Fibroblast of peridontal ligament (primary cell): ENCODE results near the gene SDK2.
A peak's percentile ranks its signal among the peaks of the same experiment; 100 is the strongest.

Source experiments
- DNase-seq: peaks from one replicate; pipeline ENCODE4 v3.0.0-alpha.2; 2010; ENCODE audit errors: extremely low read depth

The SDK2 gene

DNA sequence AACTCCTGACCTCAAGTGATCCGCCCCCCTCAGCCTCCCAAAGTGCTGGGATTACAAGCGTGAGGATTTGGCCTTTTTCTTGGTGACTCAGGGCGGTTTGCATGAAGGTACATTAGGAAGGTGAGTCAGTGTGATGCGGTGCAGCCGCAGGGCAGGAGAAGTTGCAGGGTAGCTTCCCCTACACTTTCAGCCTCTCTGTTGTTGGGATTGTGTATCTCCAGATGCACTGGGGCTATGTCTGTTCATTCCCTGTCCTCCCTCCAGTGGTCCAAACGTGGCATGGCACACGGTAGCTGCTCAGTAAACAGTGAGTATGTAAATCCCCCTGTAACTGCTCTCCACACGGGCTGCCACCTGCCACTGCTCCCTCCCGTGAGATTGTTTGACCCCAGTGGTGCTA, 223.3 kb downstream of the SDK2 start:
- no peak for DNase-seq

DNA sequence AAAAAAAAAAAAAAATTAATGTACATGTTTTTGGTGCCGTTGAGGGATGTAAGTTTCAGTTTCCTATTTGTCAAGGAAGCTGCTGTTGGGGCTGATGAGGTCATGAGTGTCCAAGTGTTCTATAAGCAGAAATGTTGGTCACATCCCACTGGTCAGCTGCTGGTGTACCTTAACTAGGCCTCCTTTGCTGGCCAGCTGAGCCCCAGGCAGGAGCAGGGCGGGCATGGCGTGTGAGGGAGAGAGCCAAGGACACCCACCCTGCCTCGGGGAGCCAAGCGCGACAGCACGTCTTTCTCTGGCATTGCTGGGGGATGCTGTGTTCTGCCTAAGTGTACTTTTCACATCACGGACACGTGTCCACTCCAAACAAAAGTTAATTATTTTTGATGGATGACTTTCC, 224.4 kb downstream of the SDK2 start:
- no peak for DNase-seq

DNA sequence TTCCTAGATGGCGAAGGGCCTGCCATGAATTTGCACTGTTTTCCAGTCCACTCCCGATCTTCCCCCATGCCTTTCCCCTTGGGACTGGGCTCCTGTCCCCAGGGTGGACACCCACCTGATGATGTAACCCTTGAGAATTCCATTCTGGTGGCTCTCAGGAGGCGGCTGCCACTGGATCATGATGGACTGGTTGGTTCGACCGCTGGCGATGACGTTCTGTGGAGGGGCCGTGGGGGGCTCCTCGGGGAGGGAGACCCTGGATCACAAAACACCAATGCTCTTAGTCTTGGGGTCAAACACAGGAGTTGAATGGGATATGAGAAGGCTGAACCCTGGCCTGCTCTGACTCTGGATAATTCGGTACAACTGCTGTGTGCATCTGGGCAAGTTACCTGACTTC, 225.2 kb downstream of the SDK2 start:
- no peak for DNase-seq

DNA sequence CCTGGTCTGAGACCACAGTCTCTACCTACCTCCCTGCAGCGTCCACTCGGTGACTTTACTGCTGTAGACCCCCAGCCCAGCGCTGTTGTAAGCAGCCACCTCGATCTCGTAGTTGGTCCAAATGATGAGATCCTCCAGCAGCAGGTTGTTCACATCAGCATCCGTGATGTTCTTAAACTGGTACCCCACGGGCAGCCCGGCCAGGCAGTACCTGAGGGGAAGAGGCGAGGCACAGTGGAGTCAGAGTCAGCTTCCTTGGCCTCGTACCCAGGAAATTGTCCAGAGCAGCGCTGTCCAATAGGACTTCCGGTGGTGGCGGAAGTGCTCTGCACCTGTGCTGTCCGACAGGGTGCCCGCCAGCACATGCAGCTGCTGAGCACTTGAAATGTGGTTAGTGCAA, 228.5 kb downstream of the SDK2 start:
- DNase-seq: no peak

DNA sequence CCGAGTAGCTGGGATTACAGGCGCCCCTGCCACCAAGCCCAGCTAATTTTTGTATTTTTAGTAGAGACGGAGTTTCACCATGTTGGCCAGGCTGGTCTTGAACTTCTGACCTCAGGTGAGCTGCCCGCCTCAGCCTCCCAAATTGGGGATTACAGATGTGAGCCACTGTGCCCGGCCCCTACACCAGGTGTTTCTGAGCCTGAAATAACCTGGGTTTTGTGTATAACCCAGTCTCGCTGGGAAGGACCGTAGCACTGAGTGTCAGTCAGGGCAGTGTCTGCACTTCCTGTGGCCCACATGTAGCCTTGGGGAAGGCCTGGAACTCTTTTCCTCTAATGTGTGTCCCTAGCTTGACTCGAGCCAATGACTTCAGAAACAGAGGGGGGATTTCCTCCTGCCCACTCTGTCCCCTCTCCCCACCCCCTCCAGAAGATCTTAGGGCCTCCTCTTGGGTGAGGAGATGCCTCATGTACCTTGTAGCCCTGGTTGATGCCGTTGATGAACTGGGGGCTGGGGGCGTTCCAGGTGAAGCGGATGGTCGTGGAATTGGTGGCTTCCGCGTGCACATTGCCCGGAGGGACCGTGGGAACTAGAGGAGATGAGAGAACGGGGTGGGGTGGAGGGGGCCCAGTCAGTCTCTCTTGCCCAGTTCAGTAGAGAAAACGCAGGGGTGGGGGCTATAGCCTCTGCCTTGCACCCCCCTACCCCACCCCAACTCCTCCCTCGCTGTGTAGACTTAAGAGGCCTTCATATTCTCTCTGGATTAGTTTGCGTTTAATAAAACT, 229.9 kb downstream of the SDK2 start:
- no peak for DNase-seq

DNA sequence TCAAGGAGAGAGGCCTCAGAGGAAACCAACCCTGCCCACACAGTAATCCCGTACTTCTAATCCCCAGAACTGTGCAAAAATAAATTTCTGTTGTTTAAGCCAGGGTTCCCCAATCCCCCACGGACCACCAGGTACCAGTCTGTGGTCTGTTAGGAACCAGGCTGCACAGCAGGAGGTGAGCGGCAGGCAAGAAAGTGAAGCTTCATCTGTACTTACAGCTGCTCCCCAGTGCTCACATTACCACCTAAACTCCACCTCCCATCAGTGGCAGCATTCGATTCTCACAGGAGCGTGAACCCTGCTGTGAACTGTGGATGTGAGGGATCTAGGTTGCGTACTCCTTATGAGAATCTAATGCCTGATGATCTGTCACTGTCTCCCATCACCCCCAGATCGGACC, 231.3 kb downstream of the SDK2 start:
- no peak for DNase-seq

DNA sequence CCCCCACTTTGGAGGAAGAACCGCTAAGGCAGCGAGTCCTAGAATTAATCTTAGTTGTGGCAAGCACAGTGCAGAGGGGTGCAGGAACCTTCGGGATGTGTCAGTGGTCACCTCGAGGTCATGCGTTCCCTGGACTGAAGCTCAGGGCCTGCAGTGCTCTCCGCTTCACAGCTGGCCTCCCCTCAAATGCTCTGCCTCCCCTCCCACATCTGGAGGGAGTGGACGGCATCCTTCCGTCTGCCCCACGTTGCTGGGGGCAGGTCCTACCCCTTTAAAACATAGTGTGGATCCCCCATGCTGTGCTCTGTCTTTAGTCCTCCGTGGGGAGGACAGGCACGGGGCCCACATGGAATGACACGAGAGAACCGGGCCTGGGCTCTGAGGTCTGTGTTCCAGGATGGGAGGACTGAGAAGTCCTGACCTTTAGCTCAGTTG, 232.9 kb downstream of the SDK2 start:
- DNase-seq: no peak

DNA sequence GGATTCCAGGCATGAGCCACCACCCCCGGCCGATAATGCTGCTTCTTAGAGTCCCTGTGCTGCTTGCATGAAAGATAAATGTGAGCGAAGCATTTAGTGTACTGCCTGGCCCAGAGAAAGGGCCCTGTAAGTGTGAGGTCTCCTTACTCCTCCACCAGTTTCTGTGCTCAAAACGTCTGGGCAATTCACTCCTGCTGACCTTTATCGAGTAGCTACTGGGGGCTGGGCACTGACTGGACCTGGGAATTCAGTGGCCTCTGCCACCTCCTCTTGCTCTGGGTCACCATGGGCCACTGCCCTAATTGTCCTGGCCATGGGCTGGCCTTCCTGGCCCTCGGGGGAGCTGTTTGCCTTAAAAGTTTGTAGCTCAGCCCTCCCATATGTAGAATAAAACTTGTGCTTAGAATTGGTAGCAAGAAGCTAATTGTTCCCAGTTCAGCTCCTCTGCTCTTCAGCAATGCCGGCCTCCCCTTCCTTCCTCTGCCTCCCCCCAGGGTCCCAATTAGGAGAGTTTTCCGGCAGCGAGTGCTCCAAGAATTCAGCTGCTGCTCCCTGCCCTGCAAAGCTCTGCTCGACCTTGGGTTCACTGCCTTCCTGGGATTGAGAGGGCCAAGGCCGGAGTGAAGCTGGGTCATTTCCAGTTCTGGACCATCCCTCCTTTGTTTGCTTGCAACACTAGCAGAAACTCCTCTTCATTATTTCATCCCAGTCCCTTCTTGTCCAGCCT, 233.5 kb downstream of the SDK2 start:
- no peak for DNase-seq

DNA sequence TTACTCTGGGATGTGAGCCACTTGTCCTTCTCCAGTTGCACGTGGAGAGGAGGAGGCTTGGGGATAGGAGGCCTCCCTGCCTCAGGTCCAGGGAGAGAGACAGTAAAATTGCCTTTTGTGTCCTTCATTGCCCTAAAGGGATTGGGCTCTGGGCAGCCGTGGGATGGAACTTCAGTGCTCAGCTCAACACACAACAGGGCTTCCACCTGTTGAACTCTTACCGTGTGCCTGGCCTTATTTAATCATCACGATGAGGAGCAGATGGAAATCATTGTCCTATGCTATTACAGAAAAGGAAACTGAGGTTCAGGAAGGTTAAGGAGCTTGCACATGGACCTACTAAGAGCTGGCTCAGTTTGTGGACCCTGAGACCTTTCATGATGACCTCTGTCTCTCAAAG, 240.0 kb downstream of the SDK2 start:
- no peak for DNase-seq

DNA sequence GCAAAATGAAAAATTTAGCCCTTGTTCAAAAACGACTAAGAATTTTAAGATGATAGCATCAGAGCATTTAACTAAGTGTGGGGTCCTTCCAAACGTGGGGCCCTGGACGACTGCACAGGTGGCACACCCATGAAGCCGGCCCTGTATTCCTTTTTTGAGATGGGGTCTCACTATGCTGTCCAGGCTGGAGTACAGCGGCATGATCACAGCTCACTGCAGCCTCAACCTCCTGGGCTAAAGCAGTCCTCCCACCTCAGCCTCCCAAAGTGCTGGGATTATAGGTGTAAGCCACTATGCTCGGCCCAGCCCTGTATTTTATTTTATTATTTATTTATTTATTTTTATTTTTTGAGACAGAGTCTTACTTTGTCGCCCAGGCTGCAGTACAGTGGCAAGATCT, 241.8 kb downstream of the SDK2 start:
- no peak for DNase-seq

DNA sequence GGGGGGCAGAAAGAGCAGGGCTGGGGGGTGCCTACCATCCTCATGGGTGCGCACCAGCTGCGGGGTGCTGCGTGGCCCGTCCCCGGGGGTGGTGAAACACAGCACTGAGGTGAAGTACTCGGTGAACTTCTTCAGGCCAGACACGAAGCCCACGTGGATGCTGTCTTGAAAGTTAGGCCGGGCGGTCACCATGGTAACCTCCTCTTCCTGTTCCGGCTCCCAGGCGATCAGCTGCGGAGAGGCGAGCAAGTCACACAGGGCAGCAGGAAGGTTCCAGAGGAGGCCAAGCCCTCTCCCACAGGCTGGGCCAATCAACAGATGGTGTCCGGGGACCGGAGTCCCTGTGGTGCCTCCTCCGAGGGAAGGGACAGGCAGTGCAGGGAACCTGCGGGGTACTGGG, 242.3 kb downstream of the SDK2 start:
- DNase-seq: no peak

DNA sequence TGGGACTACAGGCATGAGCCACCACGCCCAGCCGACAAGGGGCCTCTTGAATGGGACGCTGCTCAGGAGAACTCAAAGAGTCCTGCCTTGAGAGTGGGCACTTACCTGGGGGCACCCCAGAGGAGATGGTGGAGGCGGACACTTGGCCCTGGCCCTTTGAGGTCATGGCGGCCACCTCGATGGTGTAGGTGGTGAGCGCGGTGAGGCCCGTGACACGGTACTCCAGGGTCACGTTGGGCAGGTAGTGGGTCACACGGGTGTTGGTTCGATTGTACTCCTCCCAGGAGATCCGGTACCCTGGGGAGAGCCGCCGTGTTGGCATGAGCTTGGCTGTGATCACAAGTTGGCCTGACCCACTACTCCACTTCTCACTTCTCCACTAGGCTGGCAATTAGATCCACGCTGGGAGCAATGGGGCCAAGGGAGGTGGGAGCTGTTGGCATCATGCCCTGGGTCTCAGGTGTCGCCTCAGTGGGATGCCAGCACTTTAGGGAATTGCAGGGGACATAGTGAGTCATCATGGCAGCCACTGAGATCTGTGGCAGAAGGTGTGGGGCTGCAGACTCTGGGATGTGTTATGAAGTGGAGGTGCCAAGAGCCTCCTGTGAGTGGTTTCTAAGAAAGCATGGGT, 243.2 kb downstream of the SDK2 start:
- DNase-seq: no peak

DNA sequence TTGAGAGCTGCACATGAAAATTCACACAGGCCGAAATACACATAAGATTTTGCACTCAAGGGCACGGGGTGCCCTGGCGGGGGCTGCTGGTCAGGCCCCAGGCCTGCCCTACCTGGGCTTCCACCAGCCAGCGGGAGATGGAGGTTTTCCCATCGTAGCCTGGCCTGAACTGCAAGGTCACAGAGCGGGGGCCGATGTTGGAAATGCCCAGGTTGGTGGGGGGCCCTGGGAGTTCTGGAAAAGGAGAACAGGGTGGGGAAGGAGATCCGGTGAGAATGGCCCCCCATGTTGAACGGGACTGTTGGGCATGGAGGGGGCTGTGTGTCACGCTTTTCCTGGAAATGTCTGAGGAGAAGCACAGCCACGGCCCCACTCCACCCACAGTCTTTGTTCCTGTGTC, 245.2 kb downstream of the SDK2 start:
- DNase-seq: no peak

DNA sequence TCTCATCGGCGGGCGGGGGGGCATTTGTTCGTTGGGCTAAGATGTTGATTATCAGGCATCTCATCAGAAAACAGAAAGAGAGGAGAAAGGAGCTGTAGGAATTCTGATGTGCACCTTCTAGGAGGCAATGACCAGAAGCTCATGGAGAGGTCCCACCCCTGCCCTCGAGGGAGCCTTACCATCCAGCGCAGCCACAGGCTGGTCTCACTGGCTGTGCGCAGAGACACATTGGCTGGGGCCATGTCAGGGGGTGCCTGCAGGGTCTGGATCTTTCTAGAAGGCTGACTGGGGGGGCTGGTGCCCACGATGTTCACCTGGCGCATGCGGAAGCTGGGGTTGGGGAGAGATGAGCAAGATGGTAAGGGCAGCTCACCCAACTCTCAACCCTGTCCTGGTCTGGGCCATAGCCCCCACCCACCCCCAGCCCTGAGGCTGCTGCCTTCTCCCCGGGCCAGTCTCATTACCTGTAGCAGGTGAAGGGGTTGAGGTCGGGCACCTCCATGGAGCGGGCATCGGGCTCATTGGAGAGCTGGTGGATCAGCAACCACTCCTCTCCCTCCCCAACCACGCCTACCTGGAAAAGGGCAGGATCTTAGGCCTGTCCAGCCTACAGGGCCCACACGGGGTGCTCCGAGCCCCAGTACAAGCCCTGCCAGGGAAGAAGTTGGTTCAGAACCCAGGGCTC, 246.2 kb downstream of the SDK2 start:
- DNase-seq: no peak

DNA sequence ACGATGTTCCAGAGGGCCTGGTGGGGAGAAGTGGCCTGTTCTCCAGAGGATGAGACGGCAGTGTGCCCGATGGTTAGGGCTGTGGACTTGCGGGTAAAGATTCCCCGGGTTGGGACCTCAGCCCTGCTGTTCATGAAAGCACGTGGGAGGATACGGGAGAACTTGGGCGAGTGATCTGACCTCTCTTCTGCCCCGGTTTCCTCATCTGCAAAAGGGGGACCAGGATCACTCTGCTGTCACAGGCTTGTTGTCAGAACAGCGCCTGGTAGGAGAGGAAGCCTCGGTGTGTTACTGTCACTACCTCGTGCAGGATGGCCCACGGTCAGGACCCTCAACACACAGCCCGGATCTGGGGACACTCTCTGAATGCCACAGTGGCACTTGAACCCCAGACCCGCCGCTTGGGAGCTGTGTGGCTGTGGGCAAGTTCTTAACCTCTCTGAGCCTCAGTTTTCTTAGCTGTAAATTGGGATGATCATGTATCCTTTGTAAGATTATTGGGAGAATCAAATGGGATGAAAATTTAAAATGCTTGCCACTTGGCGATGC, 246.9 kb downstream of the SDK2 start:
- DNase-seq: no peak

DNA sequence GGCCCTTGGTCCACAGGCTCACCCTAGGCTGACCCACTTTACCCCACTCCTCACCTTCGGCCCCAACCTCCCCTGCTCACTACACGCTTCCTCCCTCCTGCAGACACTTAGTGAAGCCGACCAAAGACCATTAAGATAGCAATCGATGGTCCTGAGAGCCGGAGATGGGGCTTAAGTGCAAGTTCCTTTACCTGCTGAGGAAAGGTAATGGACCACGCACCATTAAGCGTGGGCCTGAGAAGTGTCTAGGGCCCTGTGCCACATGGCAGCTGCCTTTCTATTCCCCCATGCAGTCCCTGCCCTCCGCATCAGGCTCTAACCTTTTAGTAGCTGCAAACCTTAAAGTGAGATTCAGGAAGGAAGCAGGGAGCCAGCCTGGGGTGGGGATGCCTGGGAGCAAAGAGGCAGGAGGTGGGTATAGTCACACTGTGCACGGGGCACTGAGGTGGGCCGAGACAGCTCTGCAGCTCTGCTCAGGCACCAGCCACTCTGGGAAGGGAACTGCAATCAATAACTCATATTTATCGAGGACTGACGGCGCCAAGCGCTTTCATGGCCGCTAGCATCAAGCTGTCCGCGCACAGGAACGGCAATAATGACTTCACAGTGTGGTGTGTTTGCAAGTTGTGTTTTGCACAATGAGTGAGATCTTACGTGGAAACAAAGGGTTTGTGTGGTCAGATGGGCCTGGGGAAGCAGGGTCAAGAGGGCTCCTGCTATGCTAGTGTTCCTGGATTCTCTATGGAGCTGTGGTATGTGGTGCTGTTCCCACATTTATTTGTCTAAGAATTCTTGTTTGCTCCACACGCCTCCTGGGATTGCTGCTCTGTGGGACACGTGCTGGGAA, 247.6 kb downstream of the SDK2 start:
- peak; percentile 33 for DNase-seq

DNA sequence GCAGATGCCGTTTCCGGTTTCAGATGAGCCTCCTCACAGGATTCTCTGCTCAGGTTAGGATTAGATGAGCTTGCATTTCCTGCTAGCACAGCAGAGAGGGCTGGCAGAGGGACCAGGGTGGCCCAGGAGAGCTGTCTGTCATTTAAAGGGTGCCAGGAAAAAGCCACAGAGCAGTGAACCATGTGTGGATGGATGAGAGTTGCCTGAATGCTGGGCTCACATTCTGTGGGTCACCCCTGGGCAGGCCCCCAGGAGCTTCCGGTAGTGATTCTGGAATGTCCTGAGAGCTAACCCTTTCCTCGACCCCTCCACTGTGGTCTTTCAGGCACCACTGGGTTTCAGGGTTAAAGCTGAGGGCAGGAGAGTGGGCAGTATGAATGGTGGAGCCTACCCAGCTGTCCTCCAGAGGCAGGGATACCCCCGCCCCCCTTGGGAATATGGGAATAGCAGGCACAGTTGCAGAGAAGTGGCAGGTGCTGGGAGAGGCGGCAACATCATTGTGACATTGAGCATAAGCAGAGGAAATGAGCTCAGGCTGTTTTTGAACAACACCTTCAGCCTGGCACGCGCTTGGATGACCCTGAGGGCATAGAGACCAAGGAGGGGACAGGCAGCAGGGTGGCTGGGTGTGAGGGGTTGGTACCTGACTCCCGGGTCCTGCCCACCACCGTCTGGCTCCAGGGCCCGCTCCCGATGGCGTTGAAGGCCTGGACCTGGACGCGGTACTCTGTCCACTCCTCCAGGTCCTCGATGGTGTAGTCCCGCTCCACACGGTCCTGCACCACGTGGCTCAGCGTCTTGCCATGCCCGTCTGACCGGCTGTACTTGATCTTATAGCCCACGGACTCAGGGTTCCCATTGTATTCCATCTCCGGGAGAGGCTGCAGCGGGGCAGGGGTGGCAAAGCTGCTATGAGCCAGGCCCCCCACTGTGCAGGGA, 249.5 kb downstream of the SDK2 start:
- DNase-seq: no peak

DNA sequence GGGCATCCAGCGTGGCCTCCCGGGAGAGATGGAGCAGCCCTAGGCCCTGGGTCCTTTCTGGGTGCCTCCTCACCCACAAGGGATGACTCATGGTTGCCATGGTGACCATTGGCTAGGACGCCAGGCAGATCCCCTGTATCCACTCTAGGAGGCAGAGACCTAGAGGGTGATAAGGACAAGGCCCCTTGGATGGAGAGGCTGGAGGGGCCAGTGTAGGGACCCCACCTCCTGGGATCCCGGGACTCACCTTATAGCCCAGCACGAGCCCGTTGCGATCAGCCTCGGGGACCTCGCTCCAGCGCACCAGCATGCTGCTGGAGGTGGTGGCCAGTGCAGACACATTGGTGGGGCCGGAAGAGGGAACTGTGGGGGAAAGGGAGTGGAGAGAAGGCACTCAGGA, 250.3 kb downstream of the SDK2 start:
- no peak for DNase-seq

DNA sequence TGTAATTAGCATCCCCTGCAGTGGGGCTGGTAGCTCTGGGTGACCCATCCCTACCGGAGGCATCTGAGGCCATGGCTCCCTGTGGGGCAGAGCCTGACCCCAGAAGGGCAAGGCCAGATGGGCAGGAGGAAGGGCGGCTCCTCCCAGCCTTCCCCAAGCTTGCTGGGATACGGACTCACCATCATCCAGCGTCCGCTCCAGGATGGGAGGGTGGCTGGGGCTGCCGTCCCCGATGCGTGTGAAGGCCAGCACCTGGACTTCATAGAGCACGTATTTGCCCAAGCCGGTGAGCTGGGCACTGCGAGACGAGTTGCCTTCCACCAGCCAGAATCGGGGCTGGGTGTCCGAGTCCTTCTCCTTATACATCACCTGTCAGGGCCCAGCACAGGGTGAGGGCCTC, 250.9 kb downstream of the SDK2 start:
- no peak for DNase-seq
